NB4 (cell line): ENCODE measurements around the gene POLL.

Experiments
- MAX ChIP-seq: IDR thresholded peaks from 2 replicates; pipeline ENCODE4 v1.6.1; 2011; ENCODE audit warnings: low read depth, low read length
- TF ChIP-seq, protein P1 (sequence below): IDR thresholded peaks from one replicate; pipeline ENCODE4 v1.5.1; 2012; ENCODE audit warnings: low read depth, low read length

DNA sequence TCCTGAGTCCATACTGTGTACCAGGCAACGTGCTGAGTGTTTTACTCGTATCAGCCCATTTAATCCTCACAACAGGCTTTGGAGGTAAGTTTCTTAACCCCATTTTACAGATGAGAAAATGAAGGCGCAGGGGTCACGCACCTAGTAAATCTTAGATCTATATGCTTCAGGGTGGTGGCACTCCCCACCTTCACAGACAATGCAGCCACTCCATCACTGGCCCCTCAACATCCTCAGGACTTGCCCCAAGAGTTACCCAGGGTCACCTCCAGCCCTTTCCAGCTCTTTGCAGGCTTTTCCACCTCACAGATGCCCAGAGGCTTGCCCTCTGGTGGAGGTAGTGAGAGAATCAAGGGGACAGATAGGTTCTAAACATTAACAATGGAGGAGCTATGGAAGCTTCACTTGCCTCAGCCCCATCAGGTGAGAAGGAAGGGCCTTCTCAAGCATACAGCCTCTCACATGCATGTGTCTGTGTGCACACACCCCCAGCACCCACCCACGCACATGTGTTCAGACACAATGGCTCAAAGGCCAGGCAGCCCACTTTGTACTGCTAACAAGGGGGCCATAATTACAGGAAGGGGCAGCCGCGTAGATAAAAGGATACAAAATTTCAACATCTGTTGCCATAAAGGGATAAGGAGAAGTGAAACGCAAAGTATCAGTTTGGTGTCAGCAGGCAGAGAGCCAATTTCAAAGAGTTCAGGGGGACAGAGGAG lies 29.2 kb upstream of the POLL start:
- TF ChIP-seq, protein P1, sequence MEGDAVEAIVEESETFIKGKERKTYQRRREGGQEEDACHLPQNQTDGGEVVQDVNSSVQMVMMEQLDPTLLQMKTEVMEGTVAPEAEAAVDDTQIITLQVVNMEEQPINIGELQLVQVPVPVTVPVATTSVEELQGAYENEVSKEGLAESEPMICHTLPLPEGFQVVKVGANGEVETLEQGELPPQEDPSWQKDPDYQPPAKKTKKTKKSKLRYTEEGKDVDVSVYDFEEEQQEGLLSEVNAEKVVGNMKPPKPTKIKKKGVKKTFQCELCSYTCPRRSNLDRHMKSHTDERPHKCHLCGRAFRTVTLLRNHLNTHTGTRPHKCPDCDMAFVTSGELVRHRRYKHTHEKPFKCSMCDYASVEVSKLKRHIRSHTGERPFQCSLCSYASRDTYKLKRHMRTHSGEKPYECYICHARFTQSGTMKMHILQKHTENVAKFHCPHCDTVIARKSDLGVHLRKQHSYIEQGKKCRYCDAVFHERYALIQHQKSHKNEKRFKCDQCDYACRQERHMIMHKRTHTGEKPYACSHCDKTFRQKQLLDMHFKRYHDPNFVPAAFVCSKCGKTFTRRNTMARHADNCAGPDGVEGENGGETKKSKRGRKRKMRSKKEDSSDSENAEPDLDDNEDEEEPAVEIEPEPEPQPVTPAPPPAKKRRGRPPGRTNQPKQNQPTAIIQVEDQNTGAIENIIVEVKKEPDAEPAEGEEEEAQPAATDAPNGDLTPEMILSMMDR = peak; percentile 5
- peak; percentile 38; the same call in 1 of the 2 replicates for TF ChIP-seq MAX
